B cell (primary cell): ENCODE data around the gene SLPI. TPM values are rescaled to one million over a fixed set of nuclear protein-coding genes. Genes with fewer than 3 reads are reported as not detected.

Experiments
- ATAC-seq: fragments of 200-7000 bp; cut with Tn5 transposase; one replicate; pipeline ENCODE4 v1.10.0; 2021; ENCODE audit warnings: low read depth, mild to moderate bottlenecking, moderate number of reproducible peaks, moderate library complexity
- CTCF ChIA-PET: fragments of 350-600 bp; sonication (Branson Sonifier 250); formaldehyde crosslinking; loops from one replicate; lab custom pipeline; 2021; ENCODE audit warnings: antibody characterized with exemption, inconsistent platforms; lab: Charles Lee
- POLR2A ChIA-PET: fragments of 350-600 bp; sonication (Branson Sonifier 250); formaldehyde crosslinking; loops from one replicate; lab custom pipeline; 2021; ENCODE audit warnings: antibody characterized with exemption; lab: Charles Lee
- DNase-seq: peaks from one replicate; pipeline ENCODE4 v3.0.0; 2013
- H2AFZ ChIP-seq: 2 replicates; pipeline ENCODE4 v1.6.1; 2012; ENCODE audit warnings: mild to moderate bottlenecking, low read depth, low read length; ENCODE audit not compliant: insufficient read depth, poor library complexity, severe bottlenecking
- H3K27ac ChIP-seq, 2 donors: 1 replicate in 1 of 2; 2 replicates in 1 of 2; pipeline ENCODE4 v1.5.1; 2012 to 2013; ENCODE audit warnings: low read length in 2 of 2, mild to moderate bottlenecking in 2 of 2, moderate library complexity in 1 of 2
- H3K27me3 ChIP-seq, 4 experiments: fragments of 200-600 bp in 1 of 4; sonication (generic) in 1 of 4; replicated peaks in 1 of 4; 1 replicate in 2 of 4; 2 replicates in 2 of 4; pipeline versions ENCODE4 v1.6.1 to v1.7.0; 2013 to 2016; ENCODE audit warnings: low read length in 3 of 4, mild to moderate bottlenecking in 2 of 4, mixed read lengths in 1 of 4, moderate library complexity in 1 of 4; ENCODE audit not compliant: insufficient read depth in 4 of 4, control insufficient read depth in 3 of 4; ENCODE audit errors: control extremely low read depth in 1 of 4
- H3K36me3 ChIP-seq, 2 experiments: replicated peaks in 1 of 2; 1 replicate in 1 of 2; 2 replicates in 1 of 2; pipeline versions ENCODE4 v1.6.1 to v1.7.1; 2013; ENCODE audit warnings: low read length in 1 of 2; ENCODE audit not compliant: insufficient read depth in 2 of 2, control insufficient read depth in 1 of 2; ENCODE audit errors: control extremely low read depth in 1 of 2, extremely low read depth in 1 of 2
- H3K4me1 ChIP-seq, 2 donors: fragments of 200-600 bp in 1 of 2; sonication (generic) in 1 of 2; 1 replicate in 1 of 2; 2 replicates in 1 of 2; pipeline versions ENCODE4 v1.5.1 to v1.6.1; 2013 to 2017; ENCODE audit warnings: low read length in 2 of 2; ENCODE audit not compliant: control insufficient read depth in 2 of 2, insufficient read depth in 2 of 2
- H3K4me2 ChIP-seq: replicated peaks from 2 replicates; pipeline ENCODE3; 2012; ENCODE audit warnings: mild to moderate bottlenecking, low read depth, low read length; ENCODE audit not compliant: poor library complexity, severe bottlenecking
- H3K4me3 ChIP-seq, 5 experiments: fragments of 200-600 bp in 1 of 5; sonication (generic) in 1 of 5; 1 replicate in 3 of 5; 2 replicates in 2 of 5; pipeline versions ENCODE4 v1.5.1 to v1.7.0; 2011 to 2016; ENCODE audit warnings: low read length in 4 of 5, mild to moderate bottlenecking in 4 of 5, low read depth in 2 of 5, control low read depth in 1 of 5, moderate library complexity in 1 of 5; ENCODE audit not compliant: insufficient read depth in 1 of 5; ENCODE audit errors: control extremely low read depth in 1 of 5, extremely low read depth in 1 of 5
- H3K79me2 ChIP-seq: fragments of 200-600 bp; sonication (generic); one replicate; pipeline ENCODE4 v1.6.0; 2016; ENCODE audit warnings: low read length; ENCODE audit not compliant: control insufficient read depth, insufficient read depth
- H3K9ac ChIP-seq: fragments of 200-600 bp; sonication (generic); 2 replicates; pipeline ENCODE4 v1.6.1; 2017; ENCODE audit warnings: mild to moderate bottlenecking, low read length, moderate library complexity
- H3K9me3 ChIP-seq, 3 donors: one replicate each; pipeline versions ENCODE4 v1.6.1 to v1.7.1; 2013; ENCODE audit warnings: low read length in 2 of 3; ENCODE audit not compliant: control insufficient read depth in 2 of 3, insufficient read depth in 1 of 3; ENCODE audit errors: control extremely low read depth in 1 of 3
- H4K20me1 ChIP-seq: 2 replicates; pipeline ENCODE4 v1.6.0; 2012; ENCODE audit warnings: mild to moderate bottlenecking, low read length; ENCODE audit not compliant: insufficient read depth, control insufficient read depth, poor library complexity, severe bottlenecking
- H3K27ac Mint-ChIP-seq: one replicate; pipeline ENCODE4 v1.8.0; 2021; ENCODE audit warnings: mixed read lengths
- H3K27me3 Mint-ChIP-seq: one replicate; pipeline ENCODE4 v1.8.0; 2021; ENCODE audit warnings: mixed read lengths
- H3K4me1 Mint-ChIP-seq: one replicate; pipeline ENCODE4 v1.8.0; 2021; ENCODE audit warnings: mixed read lengths
- H3K4me3 Mint-ChIP-seq: one replicate; pipeline ENCODE4 v1.8.0; 2021; ENCODE audit warnings: mixed read lengths
- H3K9me3 Mint-ChIP-seq: one replicate; pipeline ENCODE4 v1.8.0; 2022; ENCODE audit warnings: mixed read lengths; ENCODE audit not compliant: insufficient read depth
- EZH2 ChIP-seq: IDR thresholded peaks from 2 replicates; pipeline ENCODE4 v1.6.1; 2012; ENCODE audit warnings: borderline replicate concordance, low read depth, mild to moderate bottlenecking, moderate library complexity, low read length; ENCODE audit not compliant: insufficient read depth, poor library complexity, severe bottlenecking
- WGBS: methylation state at CpG from one replicate; pipeline ENCODE4 v1.1.5; 2013; ENCODE audit warnings: missing lambda C conversion rate; ENCODE audit not compliant: insufficient coverage; 5-methylcytosine and 5-hydroxymethylcytosine counted together
- intact Hi-C: fragments of 100-400 bp; cut with micrococcal nuclease; formaldehyde crosslinking; loops from one replicate; pipeline ENCODE4 v1.10.0; 2022
- polyA plus RNA-seq: library from polyadenylated mRNA; depleted of rRNA; stranded (reverse); fragments of >200 nt; gene quantifications from 2 replicates; pipeline ENCODE4 v1.2.3, GENCODE V29; 2012
- total RNA-seq, 2 donors: library from RNA; stranded (reverse); fragments of 120-200 nt in 1 of 2; gene quantifications; 1 replicate in 1 of 2; 2 replicates in 1 of 2; pipeline versions ENCODE4 v1.2.3 to v1.2.4, GENCODE V29; 2013 to 2022
- TF ChIP-seq, protein P1 (sequence below): fragments of 200-600 bp; IDR thresholded peaks from one replicate; pipeline ENCODE4 v1.8.0; 2022; ENCODE audit warnings: antibody characterized with exemption, mild to moderate bottlenecking

SLPI gene
- total and polyA plus RNA-seq, 2 donors (not counting 1 experiment from before 2014, with no cell fraction given) = not detected

DNA sequence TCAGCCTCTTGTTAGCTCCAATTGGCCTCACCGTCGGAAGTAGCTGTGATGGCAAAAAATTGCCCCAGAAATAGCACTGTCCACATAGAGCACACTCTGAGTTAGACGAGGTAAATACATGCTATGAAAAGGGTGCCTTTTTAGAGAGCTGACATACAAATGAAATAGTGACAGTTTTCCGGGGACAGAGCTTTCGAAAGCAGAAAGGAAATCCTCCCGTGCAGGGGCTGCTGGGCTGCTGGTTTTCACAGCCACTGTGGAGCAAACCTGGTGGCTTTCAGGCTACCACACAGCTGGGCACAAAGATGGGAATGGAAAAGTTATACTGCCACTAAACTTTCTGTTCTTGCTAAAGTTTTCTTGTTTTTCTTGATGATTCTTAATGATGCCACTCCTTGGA, 8.3 kb downstream of the SLPI start:
- Histone ChIP-seq H3K9ac (no peak overlapping the region), H3K4me3 (no peak overlapping the region), H3K27ac (no peak overlapping the region), H3K4me1 (no peaks in the 10 kb centered on the region), H3K9me3 (no peaks in the 10 kb centered on the region), H3K4me2 (no peak overlapping the region), H4K20me1 (no peaks in the 10 kb centered on the region), H3K27me3 (peaks cover 0 to 33% (median 12%) of the 10 kb centered on the region in 4 experiments), H3K36me3 (no peaks in the 10 kb centered on the region), H2AFZ (no peak overlapping the region), H3K79me2 (no peaks in the 10 kb centered on the region)
- ATAC-seq (no peak), DNase-seq (no peak)
- Mint-ChIP-seq H3K4me3 (no peak overlapping the region), H3K4me1 (no peaks in the 10 kb centered on the region), H3K27ac (no peak overlapping the region), H3K27me3 (peaks cover 61% of the 10 kb centered on the region), H3K9me3 (no peaks in the 10 kb centered on the region)
- ChIA-PET CTCF (interaction anchor here (1.2 kb wide), 1 partner anchor 73 kb away, joined by 3 read pairs; no protein-coding TSS in a partner anchor), POLR2A (no interaction called here)
- TF ChIP-seq, protein P1, sequence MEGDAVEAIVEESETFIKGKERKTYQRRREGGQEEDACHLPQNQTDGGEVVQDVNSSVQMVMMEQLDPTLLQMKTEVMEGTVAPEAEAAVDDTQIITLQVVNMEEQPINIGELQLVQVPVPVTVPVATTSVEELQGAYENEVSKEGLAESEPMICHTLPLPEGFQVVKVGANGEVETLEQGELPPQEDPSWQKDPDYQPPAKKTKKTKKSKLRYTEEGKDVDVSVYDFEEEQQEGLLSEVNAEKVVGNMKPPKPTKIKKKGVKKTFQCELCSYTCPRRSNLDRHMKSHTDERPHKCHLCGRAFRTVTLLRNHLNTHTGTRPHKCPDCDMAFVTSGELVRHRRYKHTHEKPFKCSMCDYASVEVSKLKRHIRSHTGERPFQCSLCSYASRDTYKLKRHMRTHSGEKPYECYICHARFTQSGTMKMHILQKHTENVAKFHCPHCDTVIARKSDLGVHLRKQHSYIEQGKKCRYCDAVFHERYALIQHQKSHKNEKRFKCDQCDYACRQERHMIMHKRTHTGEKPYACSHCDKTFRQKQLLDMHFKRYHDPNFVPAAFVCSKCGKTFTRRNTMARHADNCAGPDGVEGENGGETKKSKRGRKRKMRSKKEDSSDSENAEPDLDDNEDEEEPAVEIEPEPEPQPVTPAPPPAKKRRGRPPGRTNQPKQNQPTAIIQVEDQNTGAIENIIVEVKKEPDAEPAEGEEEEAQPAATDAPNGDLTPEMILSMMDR = no peak
- TF ChIP-seq EZH2 = no peak
- intact Hi-C loops = no loop called here
- WGBS = 45% methylated on average over 5 of the region's 6 CpGs

DNA sequence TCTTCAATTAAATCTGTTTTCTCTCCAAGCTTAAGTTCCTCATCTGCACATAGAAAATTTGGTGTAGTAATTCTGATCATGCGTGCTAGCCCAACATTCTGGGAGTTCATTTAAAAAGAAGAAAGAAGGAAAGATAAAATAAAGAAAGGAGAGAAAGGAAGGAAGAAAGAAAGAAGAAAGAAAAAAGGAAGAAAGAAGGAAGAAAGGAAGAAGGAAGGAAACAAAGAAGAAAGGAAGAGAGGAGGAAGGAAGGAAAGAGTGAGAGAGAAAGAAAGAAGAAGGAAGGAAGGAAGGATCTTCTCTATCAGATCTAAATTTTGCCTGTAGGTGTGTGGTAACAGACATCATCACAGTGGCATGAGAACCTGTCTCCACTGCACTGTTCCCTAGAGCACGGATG, 16.2 kb downstream of the SLPI start:
- Mint-ChIP-seq H3K4me3 (no peak overlapping the region), H3K27me3 (peaks cover 38% of the 10 kb centered on the region), H3K27ac (no peak overlapping the region), H3K9me3 (peaks cover 6% of the 10 kb centered on the region), H3K4me1 (no peaks in the 10 kb centered on the region)
- no peaks in the 10 kb centered on the region for H4K20me1 ChIP-seq
- H3K9me3 ChIP-seq = peaks cover 0 to 14% (median 11%) of the 10 kb centered on the region in 3 donors
- H3K9ac ChIP-seq = no peak overlapping the region
- intact Hi-C loops = no loop called here
- DNase-seq (no peak), ATAC-seq (no peak)
- H3K4me1 ChIP-seq = no peaks in the 10 kb centered on the region
- H3K27ac ChIP-seq = no peak overlapping the region
- no peak overlapping the region for H3K4me3 ChIP-seq
- H3K36me3 ChIP-seq = no peaks in the 10 kb centered on the region
- H2AFZ ChIP-seq = no peak overlapping the region
- ChIA-PET CTCF (no interaction called here), POLR2A (no interaction called here)
- WGBS = no CpG with 5 or more reads among the region's 2 CpGs
- H3K4me2 ChIP-seq = no peak overlapping the region
- TF ChIP-seq, protein P1 = no peak
- TF ChIP-seq EZH2 = no peak
- no peaks in the 10 kb centered on the region for H3K79me2 ChIP-seq
- peaks cover 0 to 14% (median 2%) of the 10 kb centered on the region in 4 experiments for H3K27me3 ChIP-seq
